Endothelial cell of umbilical vein (primary cell): Measurements from ENCODE around the gene ENPP5.

Source experiments
- CTCF ChIP-seq, 2 donors: IDR thresholded peaks; 1 replicate in 1 of 2; 2 replicates in 1 of 2; pipeline ENCODE4 v1.5.1; 2011; ENCODE audit warnings: low read length in 2 of 2, mild to moderate bottlenecking in 2 of 2, moderate library complexity in 2 of 2, control low read depth in 1 of 2, inconsistent platforms in 1 of 2, low read depth in 1 of 2; ENCODE audit not compliant: insufficient read depth in 1 of 2; ENCODE audit errors: extremely low read depth in 1 of 2
- EZH2 ChIP-seq: IDR thresholded peaks from 2 replicates; pipeline ENCODE4 v1.6.1; 2012; ENCODE audit warnings: borderline replicate concordance, low read depth, mild to moderate bottlenecking, moderate library complexity, low read length, inconsistent platforms; ENCODE audit not compliant: severe bottlenecking
- FOS ChIP-seq: IDR thresholded peaks from 2 replicates; pipeline ENCODE4 v1.6.1; 2011; ENCODE audit warnings: mild to moderate bottlenecking, low read length, moderate library complexity, borderline replicate concordance; ENCODE audit not compliant: insufficient read depth
- GATA2 ChIP-seq: IDR thresholded peaks from 2 replicates; pipeline ENCODE4 v1.7.0; 2011; ENCODE audit warnings: low read depth, mild to moderate bottlenecking, moderate library complexity, mixed read lengths, low read length; ENCODE audit not compliant: insufficient read length, insufficient read depth
- POLR2A ChIP-seq: IDR thresholded peaks from 2 replicates; pipeline ENCODE4 v1.6.1; 2012; ENCODE audit warnings: low read depth, mild to moderate bottlenecking, control low read depth, low read length
- POLR2AphosphoS5 ChIP-seq: IDR thresholded peaks from 2 replicates; pipeline ENCODE4 v1.6.1; 2012; ENCODE audit warnings: low read depth, mild to moderate bottlenecking, control low read depth, low read length, moderate library complexity; ENCODE audit not compliant: insufficient read depth
- TF ChIP-seq, protein P1 (sequence below): IDR thresholded peaks from 2 replicates; pipeline ENCODE4 v1.6.1; 2011; ENCODE audit not compliant: insufficient read depth, insufficient read length

DNA sequence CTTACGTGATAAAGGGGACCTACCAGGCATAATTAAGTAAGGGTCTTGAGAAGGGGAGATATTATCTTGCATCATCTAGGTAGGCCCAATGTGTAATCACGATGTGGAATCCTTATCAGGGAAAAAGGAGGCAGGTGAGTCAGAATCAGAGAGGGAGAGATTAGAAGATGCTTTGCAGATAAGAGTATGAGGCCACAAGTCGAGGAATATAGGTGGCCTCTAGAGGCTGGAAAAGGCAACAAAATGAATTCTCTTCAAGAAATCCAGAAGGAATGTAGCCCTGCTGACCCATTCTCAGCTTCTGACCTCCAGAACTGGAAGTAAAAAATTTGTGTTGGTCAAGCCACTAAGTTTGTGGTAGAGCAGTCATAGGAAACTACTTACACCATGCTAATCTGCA lies 51.9 kb downstream of the ENPP5 start:
- TF ChIP-seq POLR2AphosphoS5 (no peak), POLR2A (no peak), CTCF (IDR thresholded peaks at IDR 0.05; ENCODE audit: extremely low read depth in 1 of 2, insufficient read depth in 1 of 2, low read depth in 1 of 2, low read length in 2 of 2) (no peak), EZH2 (no peak), GATA2 (no peak), FOS (no peak)
- TF ChIP-seq, protein P1, sequence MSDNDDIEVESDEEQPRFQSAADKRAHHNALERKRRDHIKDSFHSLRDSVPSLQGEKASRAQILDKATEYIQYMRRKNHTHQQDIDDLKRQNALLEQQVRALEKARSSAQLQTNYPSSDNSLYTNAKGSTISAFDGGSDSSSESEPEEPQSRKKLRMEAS = no peak
